Fibroblast of lung (primary cell): ENCODE measurements around the gene EPS15.

Experiments
- CTCF ChIP-seq, 2 donors: IDR thresholded peaks in 1 of 2; conservative IDR thresholded peaks in 1 of 2; 1 replicate in 1 of 2; 2 replicates in 1 of 2; pipeline ENCODE4 v1.5.1; 2011 to 2012; ENCODE audit warnings: low read length in 2 of 2, control low read depth in 1 of 2, inconsistent platforms in 1 of 2, low read depth in 1 of 2, mild to moderate bottlenecking in 1 of 2
- EZH2 ChIP-seq: IDR thresholded peaks from 2 replicates; pipeline ENCODE4 v1.5.1; 2012; ENCODE audit warnings: low read length, control low read depth, mild to moderate bottlenecking; ENCODE audit errors: missing control alignments

GRCh38 chr1:51509773-51510172, 9.3 kb downstream of the EPS15 start:
- no peak for TF ChIP-seq CTCF (conservative IDR thresholded peaks at IDR 0.05 in 1 of 2, IDR thresholded peaks at IDR 0.05 in 1 of 2; ENCODE audit: low read depth in 1 of 2, low read length in 2 of 2)
- TF ChIP-seq EZH2 = no peak
